Measurements from ENCODE around the gene NUP210. TPM values are rescaled to one million over a fixed set of nuclear protein-coding genes. Genes with fewer than 3 reads are reported as not detected.
"Not testable (repeated sequence)": the region's sequence is repeated elsewhere in the genome, so short reads cannot be mapped to it uniquely, and the experiment has no call there.

NUP210 gene
- total RNA-seq, 4 donors from 2014 or later = 3.1 to 15.4 (median 5.0) TPM

DNA sequence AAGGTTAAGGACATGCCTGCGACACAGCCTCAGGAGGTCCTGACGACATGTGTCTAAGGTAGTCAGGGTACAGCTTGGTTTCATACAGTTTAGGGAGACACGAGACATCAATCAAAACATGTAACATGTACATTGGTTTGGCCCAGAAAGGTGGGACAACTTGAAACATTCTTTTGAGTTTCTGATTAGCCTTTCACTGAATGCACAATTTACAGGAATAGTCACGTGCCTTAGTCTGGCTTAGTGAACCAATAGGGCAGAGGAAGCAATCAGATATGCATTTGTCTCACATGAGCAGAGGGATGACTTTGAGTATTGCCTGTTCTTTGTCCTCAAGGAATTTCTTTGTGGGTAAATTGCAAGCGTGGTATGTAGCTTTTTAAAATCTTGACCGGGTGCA, 35.5 kb upstream of the NUP210 start:
- TF ChIP-seq CTCF (IDR thresholded peaks at IDR 0.05) (no peak), POLR2A (IDR thresholded peaks at IDR 0.05) (no peak), POLR2AphosphoS5 (IDR thresholded peaks at IDR 0.05) (no peak), EP300 (IDR thresholded peaks at IDR 0.05) (no peak)
- H3K27ac ChIP-seq = no peak overlapping the region
- H3K27me3 ChIP-seq = no peaks in the 10 kb centered on the region
- H3K36me3 ChIP-seq = no peaks in the 10 kb centered on the region
- H3K4me1 ChIP-seq = peaks cover 25% of the 10 kb centered on the region
- H3K9me3 ChIP-seq = no peaks in the 10 kb centered on the region
- DNase-seq (ENCODE audit: low spot score in 2 of 2) = no peak
- 62% methylated on average over 6 of the region's 6 CpGs for WGBS
- H3K4me3 ChIP-seq = no peak overlapping the region

- Histone ChIP-seq H3K4me1 (peaks cover 22% of the 10 kb centered on the region), H3K4me3 (peak overlapping the region; percentile 45), H3K27ac (peak overlapping the region; percentile 30), H3K9me3 (no peaks in the 10 kb centered on the region), H3K27me3 (no peaks in the 10 kb centered on the region), H3K36me3 (no peaks in the 10 kb centered on the region)
- TF ChIP-seq CTCF (IDR thresholded peaks at IDR 0.05) = peak; percentile 28 to 38
- no peak for TF ChIP-seq POLR2AphosphoS5 (IDR thresholded peaks at IDR 0.05)
- 20% methylated on average over 12 of the region's 12 CpGs for WGBS
- DNase-seq (ENCODE audit: low spot score in 2 of 2) = no peak
Measured at GRCh38 chr3:13452490-13453335, 32.6 kb upstream of the NUP210 start.

DNA sequence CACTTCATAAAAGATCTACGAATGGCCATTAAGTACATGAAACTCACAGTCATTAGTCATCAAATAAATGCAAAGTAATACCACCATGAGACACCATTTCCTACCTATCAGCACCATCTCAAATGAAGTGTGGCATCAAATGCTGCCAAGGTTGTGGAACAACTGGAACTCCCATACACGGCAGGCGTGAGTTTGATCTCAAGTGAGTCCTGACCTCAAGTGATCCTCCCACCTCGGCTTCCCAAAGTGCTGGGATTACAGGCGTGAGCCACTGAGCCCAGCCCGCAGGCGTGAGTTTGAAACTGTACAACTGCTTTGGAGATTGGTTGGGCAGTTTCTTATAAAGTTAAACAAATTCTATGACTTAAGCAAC, 31.2 kb upstream of the NUP210 start:
- H3K9me3 ChIP-seq = no peaks in the 10 kb centered on the region
- DNase-seq (ENCODE audit: low spot score in 2 of 2) = no peak
- no peak for TF ChIP-seq POLR2A (IDR thresholded peaks at IDR 0.05)
- TF ChIP-seq CTCF (IDR thresholded peaks at IDR 0.05) = no peak
- TF ChIP-seq EP300 (IDR thresholded peaks at IDR 0.05) = no peak
- TF ChIP-seq POLR2AphosphoS5 (IDR thresholded peaks at IDR 0.05) = no peak

DNA sequence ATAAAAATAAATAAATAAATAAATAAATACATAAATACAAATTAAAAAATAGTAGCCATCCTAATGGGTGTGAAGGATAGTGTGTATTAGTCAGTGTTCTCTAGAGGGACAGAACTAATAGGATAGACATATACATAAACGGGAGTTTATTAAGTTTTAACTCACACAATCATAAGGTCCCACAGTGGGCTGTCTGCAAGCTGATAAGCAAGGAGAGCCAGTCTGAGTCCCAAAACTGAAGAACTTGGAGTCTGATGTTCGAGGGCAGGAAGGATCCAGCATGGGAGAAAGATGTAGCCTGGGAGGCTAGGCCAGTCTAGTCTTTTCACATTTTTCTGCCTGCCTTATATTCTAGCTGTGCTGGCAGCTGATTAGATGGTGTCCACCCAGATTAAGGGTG, 22.8 kb upstream of the NUP210 start:
- 83% methylated on average over 2 of the region's 2 CpGs for WGBS
- not testable (repeated sequence) for H3K36me3 ChIP-seq; H3K27ac ChIP-seq; H3K4me3 ChIP-seq; H3K9me3 ChIP-seq; H3K27me3 ChIP-seq; DNase-seq (ENCODE audit: low spot score in 2 of 2); H3K4me1 ChIP-seq

More for the DNA sequence above, 31.2 kb upstream of the NUP210 start:
- H3K4me3 ChIP-seq = peak overlapping the region; percentile 45
- no peaks in the 10 kb centered on the region for H3K27me3 ChIP-seq
- H3K4me1 ChIP-seq = peaks cover 16% of the 10 kb centered on the region
- H3K36me3 ChIP-seq = no peaks in the 10 kb centered on the region
- 3% methylated on average over 7 of the region's 7 CpGs for WGBS
- H3K27ac ChIP-seq = peak overlapping the region; percentile 30

GRCh38 chr3:13440204-13440817, 20.2 kb upstream of the NUP210 start:
- 76% methylated on average over 4 of the region's 4 CpGs for WGBS
- no peak for TF ChIP-seq POLR2A (IDR thresholded peaks at IDR 0.05)
- no peak for TF ChIP-seq POLR2AphosphoS5 (IDR thresholded peaks at IDR 0.05)
- TF ChIP-seq EP300 (IDR thresholded peaks at IDR 0.05) = no peak
- TF ChIP-seq CTCF (IDR thresholded peaks at IDR 0.05) = no peak
- H3K4me3 ChIP-seq = no peak overlapping the region
- H3K36me3 ChIP-seq = no peaks in the 10 kb centered on the region
- no peaks in the 10 kb centered on the region for H3K27me3 ChIP-seq
- no peak overlapping the region for H3K27ac ChIP-seq
- no peaks in the 10 kb centered on the region for H3K9me3 ChIP-seq
- no peak for DNase-seq (ENCODE audit: low spot score in 2 of 2)
- H3K4me1 ChIP-seq = no peaks in the 10 kb centered on the region

DNA sequence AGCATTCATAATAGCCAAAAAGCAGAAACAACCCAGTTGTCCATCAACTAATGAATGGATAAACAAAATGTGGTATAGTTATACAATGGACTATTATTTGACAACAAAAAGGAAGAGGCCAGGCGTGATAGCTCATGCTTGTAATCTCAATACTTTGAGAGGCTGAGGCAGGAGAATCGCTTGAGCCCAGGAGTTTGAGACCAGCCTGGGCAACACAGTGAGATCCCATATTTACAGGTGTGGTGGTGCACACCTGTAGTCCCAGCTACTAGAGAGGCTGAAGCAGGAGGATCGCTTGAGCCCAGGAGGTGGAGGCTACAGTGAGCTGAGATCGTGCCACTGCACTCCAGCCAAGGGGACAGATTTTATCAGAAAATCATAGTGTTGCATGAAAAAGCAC, 16.1 kb upstream of the NUP210 start:
- H3K4me3 ChIP-seq; H3K27ac ChIP-seq; H3K27me3 ChIP-seq; DNase-seq (ENCODE audit: low spot score in 2 of 2); H3K9me3 ChIP-seq; H3K36me3 ChIP-seq; H3K4me1 ChIP-seq: not testable (repeated sequence)
- 95% methylated on average over 4 of the region's 4 CpGs for WGBS

All from suprapubic skin (tissue), 4 donors.